GM10248 (cell line): Measurements from ENCODE around the gene SPTB.

Experiments used
- CTCF ChIA-PET: fragments of 300-600 bp; sonication (Branson Sonifier 250); formaldehyde crosslinking; extraction: SDS; loops from one replicate; lab custom pipeline; 2021; ENCODE audit warnings: antibody characterized with exemption; lab: Yijun Ruan, JAX
- POLR2A ChIA-PET: fragments of 350-650 bp; sonication (Branson Sonifier 250); formaldehyde crosslinking; extraction: SDS; loops from one replicate; lab custom pipeline; 2020; ENCODE audit warnings: antibody characterized with exemption; lab: Yijun Ruan, JAX
- DNase-seq: peaks from one replicate; pipeline ENCODE4 v3.0.0; 2012; ENCODE audit errors: extremely low spot score
- TF ChIP-seq, protein P1 (sequence below): IDR thresholded peaks from 2 replicates; pipeline ENCODE4 v1.5.1; 2012; ENCODE audit warnings: mild to moderate bottlenecking, low read depth; ENCODE audit errors: extremely low read depth, missing control alignments, control extremely low read depth

The SPTB gene

DNA sequence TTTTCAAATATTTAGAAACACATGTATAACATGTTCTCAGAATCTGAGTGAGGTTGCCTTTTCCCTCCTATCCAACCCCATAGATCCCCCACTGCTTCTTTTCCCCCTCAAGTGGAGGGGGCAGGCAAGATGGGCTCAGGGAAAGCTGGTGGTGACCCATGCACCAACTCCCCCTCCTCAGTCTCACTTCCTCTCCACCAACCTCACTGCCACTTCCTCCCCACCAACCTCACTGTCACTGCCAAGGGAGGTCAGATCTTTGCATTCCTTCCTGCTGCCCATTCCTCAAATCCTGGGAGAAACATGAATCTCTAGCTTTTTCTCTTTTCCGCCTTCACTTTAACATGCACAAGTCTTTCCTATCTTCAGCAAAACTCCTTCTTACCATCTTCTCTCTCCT is 48.7 kb downstream of the SPTB start:
- no peak for DNase-seq
- CTCF ChIA-PET: interaction anchor here (1.3 to 3.3 kb wide), 4 partner anchors 8 to 61 kb away, joined by 3 to 14 read pairs (median 8); no protein-coding TSS in a partner anchor
- POLR2A ChIA-PET: no interaction called here
- TF ChIP-seq, protein P1, sequence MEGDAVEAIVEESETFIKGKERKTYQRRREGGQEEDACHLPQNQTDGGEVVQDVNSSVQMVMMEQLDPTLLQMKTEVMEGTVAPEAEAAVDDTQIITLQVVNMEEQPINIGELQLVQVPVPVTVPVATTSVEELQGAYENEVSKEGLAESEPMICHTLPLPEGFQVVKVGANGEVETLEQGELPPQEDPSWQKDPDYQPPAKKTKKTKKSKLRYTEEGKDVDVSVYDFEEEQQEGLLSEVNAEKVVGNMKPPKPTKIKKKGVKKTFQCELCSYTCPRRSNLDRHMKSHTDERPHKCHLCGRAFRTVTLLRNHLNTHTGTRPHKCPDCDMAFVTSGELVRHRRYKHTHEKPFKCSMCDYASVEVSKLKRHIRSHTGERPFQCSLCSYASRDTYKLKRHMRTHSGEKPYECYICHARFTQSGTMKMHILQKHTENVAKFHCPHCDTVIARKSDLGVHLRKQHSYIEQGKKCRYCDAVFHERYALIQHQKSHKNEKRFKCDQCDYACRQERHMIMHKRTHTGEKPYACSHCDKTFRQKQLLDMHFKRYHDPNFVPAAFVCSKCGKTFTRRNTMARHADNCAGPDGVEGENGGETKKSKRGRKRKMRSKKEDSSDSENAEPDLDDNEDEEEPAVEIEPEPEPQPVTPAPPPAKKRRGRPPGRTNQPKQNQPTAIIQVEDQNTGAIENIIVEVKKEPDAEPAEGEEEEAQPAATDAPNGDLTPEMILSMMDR: no peak

DNA sequence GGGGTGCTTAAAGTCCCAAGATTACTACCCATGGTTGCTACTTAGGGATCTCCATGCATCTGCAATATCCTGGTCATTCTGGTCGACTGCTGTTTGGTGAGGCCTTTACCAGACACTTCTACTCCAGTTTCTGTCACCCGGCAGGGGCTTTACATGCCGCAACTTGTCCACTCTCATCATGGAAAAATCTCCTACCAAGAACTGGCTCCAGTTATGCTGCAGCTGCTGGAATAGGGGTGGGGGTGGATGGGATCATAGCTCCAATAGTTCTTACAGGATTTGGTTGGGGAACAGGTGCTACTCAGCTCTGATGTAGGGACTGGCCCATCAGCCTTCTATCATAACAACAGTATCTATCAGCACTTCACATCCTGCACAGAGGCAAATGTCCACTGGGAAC is 51.6 kb downstream of the SPTB start:
- POLR2A ChIA-PET: no interaction called here

DNA sequence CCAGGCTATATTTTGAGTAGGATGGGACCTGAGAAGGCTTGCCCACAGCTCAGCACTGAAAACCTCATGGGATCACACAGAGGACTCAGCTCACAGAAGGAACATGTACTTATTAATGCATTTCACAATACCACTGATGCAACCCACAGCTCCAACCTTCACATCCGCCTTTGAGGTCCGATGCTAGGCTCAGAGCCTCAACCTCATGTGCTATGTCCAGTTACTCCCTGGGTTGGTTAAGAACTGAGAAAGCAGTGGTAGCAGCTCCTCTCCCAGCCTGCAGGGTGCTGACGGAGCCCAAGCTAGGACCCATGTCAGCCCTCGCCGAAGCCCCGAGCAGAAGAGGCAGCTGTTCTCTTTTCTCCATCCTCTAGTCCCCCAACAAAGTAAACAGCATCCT is 52.9 kb downstream of the SPTB start:
- ChIA-PET CTCF (interaction anchor here (0.8 to 9.8 kb wide), 3 partner anchors 10 to 64 kb away, joined by 3 to 203 read pairs (median 5); no protein-coding TSS in a partner anchor), POLR2A (no interaction called here)
- TF ChIP-seq, protein P1: no peak
- no peak for DNase-seq

More for the DNA sequence above, 51.6 kb downstream of the SPTB start:
- DNase-seq: no peak
- CTCF ChIA-PET: interaction anchor here (0.7 to 9.8 kb wide), 5 partner anchors 9 to 63 kb away, joined by 3 to 203 read pairs (median 3); no protein-coding TSS in a partner anchor
- TF ChIP-seq, protein P1: no peak

DNA sequence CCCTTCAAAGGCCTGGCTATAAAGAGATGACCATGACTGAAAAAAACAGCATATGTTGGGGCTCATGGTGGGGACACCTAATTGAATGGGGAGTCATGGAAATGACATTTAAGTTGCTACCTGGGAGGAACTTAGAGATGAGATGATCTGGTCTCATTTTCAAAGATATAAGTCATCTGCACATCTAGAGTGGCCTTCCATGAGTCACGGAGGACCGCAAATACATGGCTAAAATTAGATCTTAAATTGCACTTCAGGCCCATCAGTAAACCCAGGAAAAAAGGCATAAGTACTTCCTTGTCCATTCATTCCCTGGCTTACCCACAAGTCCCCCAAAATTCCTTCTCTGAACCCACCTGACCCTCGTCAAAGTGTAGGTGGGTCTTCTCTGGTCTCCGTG is 53.4 kb downstream of the SPTB start:
- DNase-seq: no peak
- TF ChIP-seq, protein P1: no peak
- POLR2A ChIA-PET: no interaction called here
- CTCF ChIA-PET: interaction anchor here (0.8 to 9.8 kb wide), 3 partner anchors 11 to 65 kb away, joined by 3 to 203 read pairs (median 5); no protein-coding TSS in a partner anchor

- POLR2A ChIA-PET: no interaction called here
- no peak for DNase-seq
- CTCF ChIA-PET: interaction anchor here (9.8 kb wide), 1 partner anchor 66 kb away, joined by 203 read pairs; no protein-coding TSS in a partner anchor
- TF ChIP-seq, protein P1: no peak
Measured at GRCh38 chr14:64825509-64825908, 54.2 kb downstream of the SPTB start.

- TF ChIP-seq, protein P1: no peak
- CTCF ChIA-PET: interaction anchor here (2.2 to 9.8 kb wide), 4 partner anchors 9 to 133 kb away, joined by 5 to 203 read pairs (median 20); no protein-coding TSS in a partner anchor
- DNase-seq: no peak
- POLR2A ChIA-PET: no interaction called here
Measured at GRCh38 chr14:64825006-64825405, 54.7 kb downstream of the SPTB start.
